Myometrial cell (primary cell): ENCODE results near the gene SMC1B. TPM values are rescaled to one million over a fixed set of nuclear protein-coding genes. Genes with fewer than 3 reads are reported as not detected.

Experiments
- total RNA-seq: library from RNA; depleted of rRNA; stranded (reverse); fragments of >200 nt; gene quantifications from 2 replicates; pipeline ENCODE4 v1.2.3, GENCODE V29; 2015

SMC1B gene, protein sequence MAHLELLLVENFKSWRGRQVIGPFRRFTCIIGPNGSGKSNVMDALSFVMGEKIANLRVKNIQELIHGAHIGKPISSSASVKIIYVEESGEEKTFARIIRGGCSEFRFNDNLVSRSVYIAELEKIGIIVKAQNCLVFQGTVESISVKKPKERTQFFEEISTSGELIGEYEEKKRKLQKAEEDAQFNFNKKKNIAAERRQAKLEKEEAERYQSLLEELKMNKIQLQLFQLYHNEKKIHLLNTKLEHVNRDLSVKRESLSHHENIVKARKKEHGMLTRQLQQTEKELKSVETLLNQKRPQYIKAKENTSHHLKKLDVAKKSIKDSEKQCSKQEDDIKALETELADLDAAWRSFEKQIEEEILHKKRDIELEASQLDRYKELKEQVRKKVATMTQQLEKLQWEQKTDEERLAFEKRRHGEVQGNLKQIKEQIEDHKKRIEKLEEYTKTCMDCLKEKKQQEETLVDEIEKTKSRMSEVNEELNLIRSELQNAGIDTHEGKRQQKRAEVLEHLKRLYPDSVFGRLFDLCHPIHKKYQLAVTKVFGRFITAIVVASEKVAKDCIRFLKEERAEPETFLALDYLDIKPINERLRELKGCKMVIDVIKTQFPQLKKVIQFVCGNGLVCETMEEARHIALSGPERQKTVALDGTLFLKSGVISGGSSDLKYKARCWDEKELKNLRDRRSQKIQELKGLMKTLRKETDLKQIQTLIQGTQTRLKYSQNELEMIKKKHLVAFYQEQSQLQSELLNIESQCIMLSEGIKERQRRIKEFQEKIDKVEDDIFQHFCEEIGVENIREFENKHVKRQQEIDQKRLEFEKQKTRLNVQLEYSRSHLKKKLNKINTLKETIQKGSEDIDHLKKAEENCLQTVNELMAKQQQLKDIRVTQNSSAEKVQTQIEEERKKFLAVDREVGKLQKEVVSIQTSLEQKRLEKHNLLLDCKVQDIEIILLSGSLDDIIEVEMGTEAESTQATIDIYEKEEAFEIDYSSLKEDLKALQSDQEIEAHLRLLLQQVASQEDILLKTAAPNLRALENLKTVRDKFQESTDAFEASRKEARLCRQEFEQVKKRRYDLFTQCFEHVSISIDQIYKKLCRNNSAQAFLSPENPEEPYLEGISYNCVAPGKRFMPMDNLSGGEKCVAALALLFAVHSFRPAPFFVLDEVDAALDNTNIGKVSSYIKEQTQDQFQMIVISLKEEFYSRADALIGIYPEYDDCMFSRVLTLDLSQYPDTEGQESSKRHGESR
- total RNA-seq: not detected in 2 replicates

DNA sequence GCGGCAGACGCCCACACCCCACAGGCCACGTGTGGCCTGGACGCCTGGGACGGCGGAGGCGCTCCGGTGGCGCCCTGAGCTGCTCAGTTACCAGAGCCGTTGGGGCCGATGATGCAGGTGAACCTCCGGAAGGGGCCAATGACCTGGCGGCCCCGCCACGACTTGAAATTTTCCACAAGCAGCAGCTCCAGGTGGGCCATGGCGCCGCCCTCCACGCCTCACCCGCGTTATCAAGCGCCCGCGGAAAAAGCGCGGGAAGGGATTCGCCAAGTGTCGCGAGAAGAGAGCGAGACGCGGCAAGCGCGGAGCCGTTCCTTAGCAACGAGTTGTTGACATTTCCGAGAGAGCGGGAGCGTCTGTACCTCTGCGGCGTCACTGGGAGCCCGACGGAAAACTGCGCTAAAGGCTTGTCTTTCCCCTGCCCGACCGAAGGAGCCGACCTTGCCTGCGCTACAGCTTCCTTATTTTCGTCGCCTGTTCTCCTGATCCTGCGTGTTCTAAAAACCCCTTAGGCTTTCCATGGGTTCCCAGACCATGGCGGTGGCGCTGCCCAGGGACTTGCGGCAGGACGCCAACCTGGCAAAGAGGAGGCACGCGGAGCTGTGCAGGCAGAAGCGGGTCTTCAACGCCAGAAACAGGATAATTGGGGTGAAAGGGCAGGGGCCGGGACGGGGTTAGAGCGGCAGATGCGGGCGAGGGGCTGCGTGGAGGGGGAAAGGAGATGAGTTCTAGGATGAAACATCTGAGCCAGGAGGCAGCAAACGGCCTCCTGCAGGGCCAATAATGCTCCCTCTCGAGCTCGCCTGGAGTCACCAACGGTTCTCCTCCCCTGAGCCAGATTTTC lies at the start of gene SMC1B, which contains the start of gene RIBC2:
TSS of gene SMC1B (minus strand) at position 232 of the 844 bp plus-strand sequence. CDS start at position 200, 32 bp downstream.
TSS of gene RIBC2 (plus strand) at position 326 of the 844 bp plus-strand sequence. CDS start at position 520, 194 bp downstream.

DNA sequence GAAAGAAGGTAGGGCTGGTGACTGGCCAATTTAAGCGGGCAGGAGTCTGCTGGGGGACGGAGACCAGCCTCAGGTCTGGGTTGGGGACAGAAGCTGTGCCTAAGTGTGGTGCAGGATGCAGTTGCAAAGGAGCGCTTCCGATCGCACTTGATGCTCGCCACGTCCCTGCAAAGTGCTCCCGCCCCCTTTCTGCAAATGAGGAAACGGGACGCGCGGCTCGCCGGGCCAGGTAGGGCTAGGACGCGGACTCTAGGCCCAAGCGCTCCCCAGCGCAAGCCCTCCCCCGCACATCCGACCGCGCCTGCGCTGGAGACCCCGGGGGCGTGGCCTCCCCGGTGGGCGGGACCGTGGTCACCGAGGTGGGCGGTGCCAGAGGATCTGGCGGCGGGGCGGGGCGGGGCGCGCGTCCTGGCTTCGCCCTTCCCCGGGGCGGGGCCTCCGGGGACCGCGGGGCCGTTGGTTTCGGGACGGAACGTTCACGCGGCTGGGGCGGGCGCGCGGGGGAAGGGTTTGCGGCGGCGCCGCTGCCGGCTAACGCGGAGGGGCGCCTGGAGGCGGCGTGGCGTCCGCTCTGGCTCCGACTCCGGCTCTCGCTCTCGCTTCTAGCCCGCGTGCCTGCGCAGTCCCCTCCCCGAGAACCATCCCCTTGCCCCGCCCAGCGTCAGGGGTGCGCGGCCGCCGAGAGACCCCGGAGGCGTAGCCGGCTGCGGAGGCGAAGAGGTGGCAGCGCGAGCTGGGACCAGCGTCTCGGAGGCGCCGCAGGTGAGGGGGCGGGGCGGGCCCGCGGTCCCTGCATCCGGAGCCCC lies 103.8 kb downstream of the SMC1B start, which contains the start of gene FAM118A:
TSS of gene FAM118A (plus strand) at position 513 of the 806 bp plus-strand sequence. CDS start 12,446 bp downstream, outside the sequence.

Other genes starting within 250 kb of the SMC1B start
- gene NUP50, start 249.7 kb downstream of the SMC1B start, total RNA-seq: 25.4 and 94.8 TPM in 2 replicates
- gene KIAA0930, start 172.7 kb downstream of the SMC1B start, total RNA-seq: 28.8 and 45.5 TPM in 2 replicates
- gene UPK3A, start 128.7 kb downstream of the SMC1B start, total RNA-seq: not detected in 2 replicates
- 11.5 and 14.0 TPM in 2 replicates for gene FAM118A, start 103.7 kb downstream of the SMC1B start, total RNA-seq
- 0.71 and 1.2 TPM in 2 replicates for gene RIBC2, start 94 bp upstream of the SMC1B start, total RNA-seq
- 210 and 225 TPM in 2 replicates for gene FBLN1, start 89.3 kb upstream of the SMC1B start, total RNA-seq